ENCODE results near the gene NGDN.

NGDN gene

DNA sequence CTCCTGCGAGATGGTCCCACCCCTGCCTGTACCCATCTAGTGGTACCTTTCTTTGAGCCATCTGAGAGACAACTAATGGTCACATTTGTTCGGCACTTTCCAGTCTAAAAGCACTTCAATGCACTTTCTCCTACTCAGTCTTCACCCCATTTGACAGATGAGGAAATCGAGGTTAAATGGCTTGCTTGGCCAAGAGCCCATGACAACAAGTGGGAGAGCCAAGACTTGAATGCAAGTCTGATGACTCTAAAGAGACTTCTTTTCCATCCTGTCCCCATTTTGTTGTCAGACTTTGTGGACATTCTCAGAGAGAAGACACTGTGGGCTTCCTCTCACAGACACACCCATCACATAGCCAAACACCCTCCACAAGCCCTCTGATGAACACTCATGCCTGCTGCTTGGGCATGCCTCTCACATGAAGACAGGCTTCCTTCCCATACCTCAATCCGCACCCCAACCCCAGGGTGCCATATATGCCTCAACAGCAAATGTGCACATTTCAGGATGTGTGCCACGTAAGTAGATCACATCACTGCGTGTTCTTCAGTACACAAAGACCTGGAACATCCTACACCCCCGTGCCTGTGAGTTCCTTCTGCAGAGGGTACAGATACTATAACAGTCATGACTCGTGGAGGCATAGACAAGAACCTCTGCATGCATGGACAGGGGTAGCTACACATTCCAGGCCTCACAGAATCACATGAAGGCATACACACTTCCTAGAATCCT lies 34.8 kb upstream of the NGDN start:
- Histone ChIP-seq H3K4me3 (no peak overlapping the region), H3K36me3 (replicated peaks) (no peaks in the 10 kb centered on the region), H3K27me3 (ENCODE audit: low read depth) (no peaks in the 10 kb centered on the region), H3K4me1 (no peaks in the 10 kb centered on the region), H3K9me3 (no peaks in the 10 kb centered on the region)
- in situ Hi-C loops (cut with MboI; ENCODE audit: low sequenced_read_pairs), result no loop called here
- DNase-seq (ENCODE audit: low spot score in 2 of 2), result no peak

- in situ Hi-C loops (cut with MboI; ENCODE audit: low sequenced_read_pairs), result no loop called here
- Histone ChIP-seq H3K4me3 (no peak within 1 kb of the TSS), H3K4me1 (no peaks in the 10 kb centered on the region), H3K36me3 (replicated peaks) (no peaks in the 10 kb centered on the region), H3K27me3 (ENCODE audit: low read depth) (no peaks in the 10 kb centered on the region), H3K9me3 (no peaks in the 10 kb centered on the region)
- DNase-seq (ENCODE audit: low spot score in 2 of 2), result no peak
These were observed 33.8 kb upstream of the NGDN start, which contains the start of gene MYH7 for GRCh38 chr14:23435543-23436326. Gene MYH7 (minus strand): TSS chr14:23435660. CDS start chr14:23433732, 1,928 bp downstream.

- Histone ChIP-seq H3K36me3 (replicated peaks) (no peaks in the 10 kb centered on the region), H3K9me3 (no peaks in the 10 kb centered on the region), H3K4me3 (no peak overlapping the region), H3K27me3 (ENCODE audit: low read depth) (no peaks in the 10 kb centered on the region), H3K4me1 (no peaks in the 10 kb centered on the region)
- in situ Hi-C loops (cut with MboI; ENCODE audit: low sequenced_read_pairs), result no loop called here
- DNase-seq (ENCODE audit: low spot score in 2 of 2), result no peak
These were observed 33.0 kb upstream of the NGDN start for GRCh38 chr14:23436327-23437132.

DNA sequence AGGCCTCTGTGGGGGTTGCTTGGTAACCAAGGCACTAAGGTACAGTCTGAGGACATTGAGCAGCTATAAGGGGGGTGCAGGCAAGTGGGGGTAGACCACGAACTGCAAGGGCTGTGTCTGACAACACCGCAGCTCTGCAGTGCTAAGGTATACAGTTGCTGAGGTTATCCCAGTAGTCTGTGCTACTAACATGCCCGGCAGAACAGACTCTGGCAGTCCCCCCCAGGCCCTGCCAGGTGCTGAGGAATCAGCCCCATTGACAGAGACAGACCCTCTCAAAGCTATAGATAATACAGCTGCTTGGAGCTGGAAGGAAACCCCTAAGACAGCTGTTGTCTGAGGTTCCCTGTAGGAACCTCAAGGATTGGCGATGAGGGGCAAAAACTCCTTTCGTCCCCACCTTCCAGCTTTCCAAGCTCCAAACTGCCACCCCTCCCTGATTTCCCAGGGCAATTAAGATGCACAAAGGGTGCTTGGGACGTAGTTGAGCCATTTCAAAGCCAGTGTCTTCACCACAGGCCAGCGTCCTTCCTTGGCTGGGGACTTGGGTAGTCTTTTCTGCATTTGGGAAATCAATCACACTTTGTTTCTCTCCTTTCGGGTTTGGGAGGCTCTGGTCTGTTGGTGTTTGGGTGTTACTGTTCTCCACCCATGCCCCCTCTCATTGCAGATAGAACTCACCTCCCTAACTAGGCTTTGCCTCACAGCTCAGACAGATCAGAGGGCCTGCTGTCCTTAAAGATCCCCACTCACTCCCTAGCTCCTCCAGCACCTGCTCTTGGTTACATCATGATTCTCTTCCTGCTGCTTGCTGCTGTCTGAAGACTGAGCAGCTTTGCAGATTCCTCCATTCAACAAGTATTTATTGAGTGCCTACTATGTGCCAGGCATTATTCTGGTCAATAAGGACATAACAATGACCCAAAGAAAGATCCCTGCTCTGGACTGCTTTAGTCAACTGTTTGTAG lies 32.1 kb upstream of the NGDN start:
- no peaks in the 10 kb centered on the region for H3K36me3 ChIP-seq (replicated peaks)
- in situ Hi-C loops (cut with MboI; ENCODE audit: low sequenced_read_pairs), result no loop called here
- no peaks in the 10 kb centered on the region for H3K27me3 ChIP-seq (ENCODE audit: low read depth)
- no peaks in the 10 kb centered on the region for H3K9me3 ChIP-seq
- no peaks in the 10 kb centered on the region for H3K4me1 ChIP-seq
- no peak overlapping the region for H3K4me3 ChIP-seq
- DNase-seq (ENCODE audit: low spot score in 2 of 2), result no peak

DNA sequence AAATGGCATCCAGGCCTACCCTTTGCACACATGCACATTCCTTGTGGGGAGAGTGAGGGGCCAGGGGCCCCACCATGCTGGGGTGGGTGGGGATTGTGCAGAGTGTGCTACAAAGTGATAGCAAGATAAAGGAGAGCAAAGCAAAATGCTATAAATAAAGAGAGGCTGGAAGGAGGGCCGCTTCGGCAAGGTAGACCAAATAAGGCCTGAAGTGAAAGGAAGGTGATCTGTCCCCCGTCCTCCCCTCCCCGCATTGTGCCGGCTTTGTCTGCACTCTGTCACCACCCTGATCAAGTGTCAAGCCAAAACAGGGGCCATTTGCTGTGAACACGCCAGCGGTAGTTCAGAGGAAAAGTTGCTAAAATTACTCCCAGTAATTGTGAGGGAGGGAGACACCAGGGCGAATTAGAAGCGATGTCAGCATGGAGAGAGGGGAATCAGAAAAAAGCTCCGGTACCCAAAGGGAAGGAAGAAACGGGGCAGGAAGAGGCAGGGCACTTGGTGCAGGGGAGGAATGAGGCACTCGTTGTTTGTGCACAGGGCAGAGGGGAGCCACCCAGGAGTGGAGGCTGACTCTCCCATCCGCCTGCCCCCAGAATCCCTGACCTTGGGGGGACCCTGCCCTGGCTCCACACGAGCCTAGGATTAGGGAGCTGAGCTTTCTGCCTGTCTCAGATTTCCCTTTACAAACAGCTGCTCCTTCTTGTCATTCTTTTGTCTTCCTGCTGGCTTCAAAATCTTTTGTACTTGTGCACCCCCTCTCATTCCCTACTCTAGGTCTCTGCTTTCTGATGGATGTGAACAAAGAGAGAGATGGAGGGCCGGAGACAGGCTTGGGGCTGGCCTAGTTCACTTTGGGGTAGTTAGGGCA lies 31.2 kb upstream of the NGDN start:
- H3K27me3 ChIP-seq (ENCODE audit: low read depth), result no peaks in the 10 kb centered on the region
- in situ Hi-C loops (cut with MboI; ENCODE audit: low sequenced_read_pairs), result no loop called here
- H3K4me1 ChIP-seq, result no peaks in the 10 kb centered on the region
- no peak overlapping the region for H3K4me3 ChIP-seq
- no peaks in the 10 kb centered on the region for H3K36me3 ChIP-seq (replicated peaks)
- no peaks in the 10 kb centered on the region for H3K9me3 ChIP-seq
- no peak for DNase-seq (ENCODE audit: low spot score in 2 of 2)

- no peak for DNase-seq (ENCODE audit: low spot score in 2 of 2)
- Histone ChIP-seq H3K27me3 (ENCODE audit: low read depth) (no peaks in the 10 kb centered on the region), H3K4me3 (no peak overlapping the region), H3K4me1 (no peaks in the 10 kb centered on the region), H3K9me3 (no peaks in the 10 kb centered on the region), H3K36me3 (replicated peaks) (no peaks in the 10 kb centered on the region)
- in situ Hi-C loops (cut with MboI; ENCODE audit: low sequenced_read_pairs), result no loop called here
These were observed 30.2 kb upstream of the NGDN start for GRCh38 chr14:23439107-23439835.

DNA sequence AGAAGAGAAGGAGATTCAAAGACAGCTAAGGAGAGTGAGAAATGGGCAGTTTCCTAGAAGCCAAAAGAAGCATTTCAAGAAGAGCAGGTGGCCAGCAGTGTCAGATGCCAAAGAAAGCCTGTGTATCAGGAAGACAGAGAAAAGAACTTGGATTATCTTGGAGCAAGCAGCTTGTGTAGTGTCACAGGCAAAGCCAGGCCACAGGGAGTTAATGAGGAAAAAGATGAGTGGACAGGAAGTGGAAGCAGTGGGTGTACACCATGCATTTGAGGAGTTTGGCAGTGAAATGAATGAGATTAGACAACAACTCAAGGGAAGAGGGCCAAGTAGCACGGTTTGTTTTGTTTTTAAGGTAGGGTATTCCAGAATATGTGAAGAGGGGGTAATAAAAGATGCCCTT lies 28.4 kb upstream of the NGDN start:
- DNase-seq (ENCODE audit: low spot score in 2 of 2), result no peak
- Histone ChIP-seq H3K27me3 (ENCODE audit: low read depth) (no peaks in the 10 kb centered on the region), H3K9me3 (no peaks in the 10 kb centered on the region), H3K4me3 (no peak overlapping the region), H3K36me3 (replicated peaks) (no peaks in the 10 kb centered on the region), H3K4me1 (no peaks in the 10 kb centered on the region)
- in situ Hi-C loops (cut with MboI; ENCODE audit: low sequenced_read_pairs), result no loop called here

DNA sequence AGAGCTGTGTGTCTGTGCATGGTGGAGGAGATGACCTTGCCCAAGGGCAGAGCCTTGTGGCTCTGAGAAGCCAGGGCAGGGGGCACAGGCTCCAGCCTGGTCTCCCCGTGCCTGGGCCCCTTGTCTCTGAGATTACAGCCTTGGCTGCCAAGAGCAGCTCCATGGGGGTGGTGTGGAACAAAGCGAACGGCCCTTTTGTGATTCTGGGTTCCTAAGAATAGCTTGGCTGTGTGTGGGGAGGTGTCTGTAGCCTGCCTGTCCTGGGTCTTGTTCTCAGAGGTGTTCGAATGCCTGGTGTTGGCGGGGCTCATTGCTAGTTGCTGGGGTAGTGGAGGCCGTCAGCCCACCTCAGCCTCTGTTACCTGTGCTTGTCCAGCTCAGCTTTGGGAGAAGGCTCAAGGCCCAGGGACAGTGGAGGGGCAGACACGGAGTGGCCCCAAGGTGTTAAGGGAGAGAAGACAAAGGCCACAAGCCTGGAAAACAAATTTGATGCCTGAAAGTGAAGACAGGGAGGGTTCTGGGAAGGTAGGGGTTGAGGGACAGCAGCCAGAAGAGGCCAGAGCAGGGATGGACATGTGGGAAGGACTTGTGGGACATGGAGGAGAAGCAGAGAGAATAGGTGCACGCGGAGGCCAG lies 26.7 kb upstream of the NGDN start:
- DNase-seq (ENCODE audit: low spot score in 2 of 2), result no peak
- in situ Hi-C loops (cut with MboI; ENCODE audit: low sequenced_read_pairs), result no loop called here

DNA sequence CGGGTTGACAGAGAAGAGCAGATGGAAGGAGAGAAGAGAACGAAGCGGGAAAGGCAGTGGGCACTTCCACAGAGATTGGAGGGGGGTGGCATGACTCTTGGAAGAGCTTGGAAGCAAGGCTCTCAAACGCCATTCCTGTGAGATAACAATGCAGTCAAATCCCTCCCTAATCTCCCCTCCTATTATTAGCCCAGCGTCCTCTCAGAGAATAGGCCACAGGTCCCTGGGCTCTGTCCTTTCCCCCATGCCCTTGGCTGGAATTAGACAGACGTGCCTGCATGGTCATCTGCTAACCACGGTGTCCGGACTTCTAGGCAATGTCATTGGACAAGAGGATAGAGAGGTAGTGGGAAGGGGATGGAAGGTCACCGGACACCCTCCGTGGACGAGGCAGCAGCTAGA lies 26.1 kb upstream of the NGDN start:
- Histone ChIP-seq H3K36me3 (replicated peaks) (no peaks in the 10 kb centered on the region), H3K9me3 (no peaks in the 10 kb centered on the region), H3K4me1 (no peaks in the 10 kb centered on the region), H3K4me3 (no peak overlapping the region), H3K27me3 (ENCODE audit: low read depth) (no peaks in the 10 kb centered on the region; the same call in 1 of the 2 replicates)
- in situ Hi-C loops (cut with MboI; ENCODE audit: low sequenced_read_pairs), result no loop called here
- DNase-seq (ENCODE audit: low spot score in 2 of 2), result no peak

More for the DNA sequence above, 26.7 kb upstream of the NGDN start:
- H3K4me1 ChIP-seq, result no peaks in the 10 kb centered on the region
- no peaks in the 10 kb centered on the region for H3K9me3 ChIP-seq
- no peaks in the 10 kb centered on the region for H3K27me3 ChIP-seq (ENCODE audit: low read depth)
- H3K36me3 ChIP-seq (replicated peaks), result no peaks in the 10 kb centered on the region
- H3K4me3 ChIP-seq, result no peak overlapping the region

DNA sequence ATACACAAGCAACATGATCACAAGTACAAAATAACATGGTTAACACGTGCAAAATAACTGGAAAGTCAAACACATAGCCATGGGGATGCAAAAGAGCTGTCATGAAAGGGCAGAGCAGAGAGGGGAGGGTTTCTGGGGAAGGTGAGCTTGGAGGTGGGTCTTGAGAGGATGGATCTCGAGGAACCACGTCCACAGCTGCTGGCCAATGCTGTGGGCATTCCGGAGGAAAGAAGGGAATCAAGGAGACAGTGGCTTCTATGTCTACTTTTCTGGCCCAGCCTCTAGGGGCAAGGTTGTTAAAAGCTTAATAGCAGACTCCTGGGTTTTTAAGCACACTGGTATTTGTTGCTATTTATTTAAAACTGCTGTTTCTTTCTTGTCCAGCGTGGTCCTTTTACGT lies 25.6 kb upstream of the NGDN start:
- no peak for DNase-seq (ENCODE audit: low spot score in 2 of 2)
- H3K4me3 ChIP-seq, result no peak overlapping the region
- peaks cover 3% of the 10 kb centered on the region for H3K27me3 ChIP-seq (ENCODE audit: low read depth)
- no peaks in the 10 kb centered on the region for H3K4me1 ChIP-seq
- in situ Hi-C loops (cut with MboI; ENCODE audit: low sequenced_read_pairs), result no loop called here
- H3K9me3 ChIP-seq, result no peaks in the 10 kb centered on the region
- no peaks in the 10 kb centered on the region for H3K36me3 ChIP-seq (replicated peaks)

GRCh38 chr14:23444314-23444713 lies 25.2 kb upstream of the NGDN start:
- in situ Hi-C loops (cut with MboI; ENCODE audit: low sequenced_read_pairs), result no loop called here
- Histone ChIP-seq H3K36me3 (replicated peaks) (no peaks in the 10 kb centered on the region), H3K4me1 (no peaks in the 10 kb centered on the region), H3K9me3 (no peaks in the 10 kb centered on the region), H3K4me3 (no peak overlapping the region), H3K27me3 (ENCODE audit: low read depth) (peaks cover 4% of the 10 kb centered on the region)
- DNase-seq (ENCODE audit: low spot score in 2 of 2), result no peak
